MM.1S (cell line): ENCODE measurements around the gene NDN.

Experiments
- DNase-seq: peaks from one replicate; pipeline ENCODE4 v3.0.0-alpha.2; 2015
- H2AFZ ChIP-seq: fragments of 300-600 bp; sonication (generic); 2 replicates; pipeline ENCODE4 v1.6.0; 2016; ENCODE audit warnings: antibody characterized with exemption, low read length
- H3F3A ChIP-seq: fragments of 300-600 bp; sonication (generic); 2 replicates; pipeline ENCODE4 v1.6.1; 2016; ENCODE audit warnings: mild to moderate bottlenecking, antibody characterized with exemption, low read length, moderate library complexity, mixed read lengths; ENCODE audit not compliant: insufficient read depth
- H3K27ac ChIP-seq: fragments of 300-600 bp; sonication (generic); 2 replicates; pipeline ENCODE4 v1.5.1; 2016; ENCODE audit warnings: mild to moderate bottlenecking, low read length
- H3K27me3 ChIP-seq: fragments of 300-600 bp; sonication (generic); replicated peaks from 2 replicates; pipeline ENCODE4 v1.6.0; 2016; ENCODE audit warnings: low read length; ENCODE audit not compliant: insufficient read depth
- H3K36me3 ChIP-seq: fragments of 300-600 bp; sonication (generic); replicated peaks from 2 replicates; pipeline ENCODE4 v1.6.1; 2016; ENCODE audit warnings: mild to moderate bottlenecking, low read length, mixed read lengths; ENCODE audit not compliant: insufficient read depth
- H3K4me1 ChIP-seq: fragments of 300-600 bp; sonication (generic); 2 replicates; pipeline ENCODE4 v1.6.1; 2016; ENCODE audit warnings: low read length, mixed read lengths
- H3K4me2 ChIP-seq: fragments of 300-600 bp; sonication (generic); 2 replicates; pipeline ENCODE4 v1.6.0; 2016; ENCODE audit warnings: low read depth, low read length
- H3K4me3 ChIP-seq: fragments of 300-600 bp; sonication (generic); 2 replicates; pipeline ENCODE4 v1.5.1; 2016; ENCODE audit warnings: low read length, mixed read lengths
- H3K79me2 ChIP-seq: fragments of 300-600 bp; sonication (generic); 2 replicates; pipeline ENCODE4 v1.6.1; 2016; ENCODE audit warnings: mixed run types, low read length, mixed read lengths
- H3K9ac ChIP-seq: fragments of 300-600 bp; sonication (generic); 2 replicates; pipeline ENCODE4 v1.6.1; 2016; ENCODE audit warnings: low read length, mixed read lengths
- H3K9me2 ChIP-seq: fragments of 300-600 bp; sonication (generic); replicated peaks from 2 replicates; pipeline ENCODE4 v1.6.1; 2016; ENCODE audit warnings: mild to moderate bottlenecking, low read length, mixed read lengths; ENCODE audit not compliant: insufficient read depth
- H3K9me3 ChIP-seq: fragments of 300-600 bp; sonication (generic); replicated peaks from 2 replicates; pipeline ENCODE4 v1.6.1; 2016; ENCODE audit warnings: mild to moderate bottlenecking, low read length, mixed read lengths; ENCODE audit not compliant: insufficient read depth
- H4K20me1 ChIP-seq: fragments of 300-600 bp; sonication (generic); 2 replicates; pipeline ENCODE4 v1.6.1; 2016; ENCODE audit warnings: mild to moderate bottlenecking, low read length, moderate library complexity, mixed read lengths; ENCODE audit not compliant: insufficient read depth
- EZH2 ChIP-seq: fragments of 300-600 bp; sonication (generic); optimal IDR thresholded peaks from 2 replicates; pipeline ENCODE3; 2017; ENCODE audit warnings: low read depth, mild to moderate bottlenecking, antibody characterized with exemption, low read length, mixed read lengths
- EZH2phosphoT487 ChIP-seq: fragments of 300-600 bp; sonication (generic); IDR thresholded peaks from 2 replicates; pipeline ENCODE4 v1.6.1; 2018; ENCODE audit warnings: antibody characterized with exemption, low read length
- TF ChIP-seq, protein P1 (sequence below): fragments of 300-600 bp; sonication (generic); IDR thresholded peaks from 2 replicates; pipeline ENCODE4 v1.5.1; 2016; ENCODE audit warnings: antibody characterized with exemption, low read length, mixed read lengths

Gene NDN

GRCh38 chr15:23647001-23647295 is 40.2 kb downstream of the NDN start:
- no peak overlapping the region for H2AFZ ChIP-seq
- H3K9me3 ChIP-seq = no peaks in the 10 kb centered on the region
- no peaks in the 10 kb centered on the region for H4K20me1 ChIP-seq
- H3K36me3 ChIP-seq = no peaks in the 10 kb centered on the region
- no peak overlapping the region for H3K27ac ChIP-seq
- no peak for DNase-seq
- no peaks in the 10 kb centered on the region for H3F3A ChIP-seq
- H3K4me1 ChIP-seq = no peaks in the 10 kb centered on the region
- no peak overlapping the region for H3K4me3 ChIP-seq
- H3K4me2 ChIP-seq = no peak overlapping the region
- no peaks in the 10 kb centered on the region for H3K9me2 ChIP-seq
- no peak for TF ChIP-seq EZH2phosphoT487
- TF ChIP-seq EZH2 = no peak
- TF ChIP-seq, protein P1, sequence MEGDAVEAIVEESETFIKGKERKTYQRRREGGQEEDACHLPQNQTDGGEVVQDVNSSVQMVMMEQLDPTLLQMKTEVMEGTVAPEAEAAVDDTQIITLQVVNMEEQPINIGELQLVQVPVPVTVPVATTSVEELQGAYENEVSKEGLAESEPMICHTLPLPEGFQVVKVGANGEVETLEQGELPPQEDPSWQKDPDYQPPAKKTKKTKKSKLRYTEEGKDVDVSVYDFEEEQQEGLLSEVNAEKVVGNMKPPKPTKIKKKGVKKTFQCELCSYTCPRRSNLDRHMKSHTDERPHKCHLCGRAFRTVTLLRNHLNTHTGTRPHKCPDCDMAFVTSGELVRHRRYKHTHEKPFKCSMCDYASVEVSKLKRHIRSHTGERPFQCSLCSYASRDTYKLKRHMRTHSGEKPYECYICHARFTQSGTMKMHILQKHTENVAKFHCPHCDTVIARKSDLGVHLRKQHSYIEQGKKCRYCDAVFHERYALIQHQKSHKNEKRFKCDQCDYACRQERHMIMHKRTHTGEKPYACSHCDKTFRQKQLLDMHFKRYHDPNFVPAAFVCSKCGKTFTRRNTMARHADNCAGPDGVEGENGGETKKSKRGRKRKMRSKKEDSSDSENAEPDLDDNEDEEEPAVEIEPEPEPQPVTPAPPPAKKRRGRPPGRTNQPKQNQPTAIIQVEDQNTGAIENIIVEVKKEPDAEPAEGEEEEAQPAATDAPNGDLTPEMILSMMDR = no peak
- H3K9ac ChIP-seq = no peak overlapping the region
- no peaks in the 10 kb centered on the region for H3K79me2 ChIP-seq
- H3K27me3 ChIP-seq = no peaks in the 10 kb centered on the region

DNA sequence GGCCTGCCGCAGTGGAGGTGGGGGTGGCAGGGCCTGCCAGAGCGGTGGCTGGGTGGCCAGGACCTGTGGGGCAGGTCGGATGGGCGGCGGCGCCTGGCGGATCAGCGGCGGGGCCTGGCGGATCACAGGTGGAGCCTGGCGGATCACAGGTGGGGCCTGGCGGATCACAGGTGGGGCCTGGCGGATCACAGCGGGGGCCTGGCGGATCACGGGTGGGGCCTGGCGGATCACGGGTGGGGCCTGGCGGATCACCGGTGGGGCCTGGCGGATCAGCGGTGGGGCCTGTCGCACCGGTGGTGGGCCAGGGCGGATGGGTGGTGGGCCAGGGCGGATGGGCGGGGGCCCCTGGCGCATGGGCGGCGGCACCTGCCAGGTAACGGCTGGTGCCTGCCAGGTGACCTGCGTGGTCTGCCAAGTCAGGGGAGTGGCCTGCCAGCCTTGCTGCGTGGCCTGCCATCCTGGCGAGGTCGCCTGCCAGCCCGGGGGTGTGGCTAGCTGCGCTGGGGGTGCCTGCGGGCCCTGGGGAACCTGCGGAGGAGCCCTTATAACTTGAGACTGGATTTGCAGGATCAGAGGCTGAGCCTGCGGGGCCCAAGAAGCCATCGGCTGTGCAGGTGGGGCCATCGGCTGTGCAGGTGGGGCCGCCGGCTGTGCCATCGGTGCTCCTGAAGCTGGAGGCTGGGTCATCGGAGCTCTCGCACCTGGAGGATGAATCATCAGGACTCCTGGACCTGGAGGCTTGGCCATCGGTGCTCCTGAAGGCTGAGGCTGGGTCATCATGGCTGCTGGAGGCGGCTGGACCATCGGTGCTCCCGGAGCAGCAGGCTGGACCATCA is 40.7 kb downstream of the NDN start:
- Histone ChIP-seq H3K79me2 (no peaks in the 10 kb centered on the region), H3K36me3 (no peaks in the 10 kb centered on the region), H4K20me1 (no peaks in the 10 kb centered on the region), H3K9me3 (no peaks in the 10 kb centered on the region), H3K9me2 (no peaks in the 10 kb centered on the region), H3K4me1 (no peaks in the 10 kb centered on the region), H3K4me2 (no peak overlapping the region), H3K27me3 (no peaks in the 10 kb centered on the region), H3K4me3 (no peak overlapping the region), H2AFZ (no peak overlapping the region), H3F3A (no peaks in the 10 kb centered on the region), H3K9ac (no peak overlapping the region), H3K27ac (no peak overlapping the region)
- TF ChIP-seq EZH2phosphoT487 = no peak
- no peak for TF ChIP-seq EZH2
- TF ChIP-seq, protein P1 = no peak
- DNase-seq = no peak

DNA sequence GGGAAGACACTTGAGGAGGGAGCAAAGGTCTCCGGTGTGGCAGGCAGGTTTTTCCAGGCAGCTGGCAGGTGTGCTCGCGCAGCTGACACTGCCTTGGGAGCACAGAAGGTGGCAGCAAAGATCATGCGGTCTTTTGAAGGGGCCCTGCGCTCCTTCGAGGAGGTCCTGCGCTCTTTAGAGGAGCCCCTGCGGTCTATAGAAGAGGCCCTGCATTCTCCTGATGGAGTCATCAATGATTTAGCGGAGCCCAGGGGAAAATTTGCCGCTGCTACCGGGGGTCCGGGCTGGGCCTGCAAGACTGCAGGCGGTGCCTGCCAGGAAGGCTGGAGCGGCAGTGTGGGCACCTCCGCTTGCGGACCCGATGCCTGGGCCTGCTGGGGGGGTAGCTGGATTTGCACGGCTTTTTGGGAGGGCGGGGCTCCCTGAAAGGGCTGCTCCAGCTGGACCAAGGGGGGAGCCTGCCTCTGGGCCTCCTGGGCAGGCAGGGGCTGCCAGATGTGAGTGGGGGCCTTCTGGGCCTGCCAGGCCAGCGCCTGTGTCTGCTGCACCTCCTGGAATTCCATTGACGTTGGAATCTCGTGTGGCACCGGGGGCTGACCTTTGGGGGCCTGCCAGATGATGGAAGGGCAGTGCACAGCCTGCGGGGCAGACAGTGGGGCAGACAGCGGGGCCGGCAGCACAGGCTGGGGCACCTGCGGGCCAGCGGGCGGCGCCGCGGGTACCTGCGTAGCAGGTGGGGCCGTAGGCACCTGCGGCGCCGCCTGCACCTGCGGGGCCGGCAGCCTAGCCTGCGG is 41.5 kb downstream of the NDN start:
- Histone ChIP-seq H3K27ac (no peak overlapping the region), H3K9ac (no peak overlapping the region), H3K27me3 (no peaks in the 10 kb centered on the region), H2AFZ (no peak overlapping the region), H3K4me1 (no peaks in the 10 kb centered on the region), H3K4me2 (no peak overlapping the region), H3K79me2 (no peaks in the 10 kb centered on the region), H3K36me3 (no peaks in the 10 kb centered on the region), H4K20me1 (no peaks in the 10 kb centered on the region), H3K9me3 (no peaks in the 10 kb centered on the region), H3K4me3 (no peak overlapping the region), H3F3A (no peaks in the 10 kb centered on the region), H3K9me2 (no peaks in the 10 kb centered on the region)
- DNase-seq = no peak
- TF ChIP-seq EZH2 (no peak), EZH2phosphoT487 (no peak)
- TF ChIP-seq, protein P1 = peak; percentile 31
